ENCODE results near the gene SLC39A11. TPM values are rescaled to one million over a fixed set of nuclear protein-coding genes. Genes with fewer than 3 reads are reported as not detected.

The SLC39A11 gene
- total and polyA plus RNA-seq, 2 experiments from 2014 or later: 11.7 to 16.4 TPM

GRCh38 chr17:72846399-72846798 lies 246.1 kb downstream of the SLC39A11 start:
- no peak for DNase-seq
- Histone ChIP-seq H3K9me2 (ENCODE audit: insufficient read depth) (no peaks in the 10 kb centered on the region), H3K4me1 (ENCODE audit: insufficient read depth) (no peaks in the 10 kb centered on the region), H3K27ac (no peak overlapping the region), H3F3A (ENCODE audit: insufficient read depth) (no peaks in the 10 kb centered on the region), H2AFZ (no peak overlapping the region), H3K4me3 (no peak overlapping the region), H3K4me2 (ENCODE audit: unreplicated experiment) (no peak overlapping the region), H3K36me3 (ENCODE audit: low read depth) (no peaks in the 10 kb centered on the region), H3K79me2 (ENCODE audit: insufficient read depth) (no peaks in the 10 kb centered on the region), H3K9me3 (ENCODE audit: low read depth) (no peaks in the 10 kb centered on the region), H3K9ac (no peak overlapping the region), H4K20me1 (ENCODE audit: insufficient read depth) (no peaks in the 10 kb centered on the region), H3K27me3 (replicated peaks; ENCODE audit: insufficient read depth) (no peaks in the 10 kb centered on the region)
- TF ChIP-seq EZH2 (IDR thresholded peaks at IDR 0.05; ENCODE audit: insufficient read depth, poor library complexity, severe bottlenecking) (no peak), EZH2phosphoT487 (IDR thresholded peaks at IDR 0.05; ENCODE audit: insufficient read depth, low read depth) (no peak)
- in situ Hi-C loops (cut with MboI): no loop called here
- 96% methylated on average over 1 of the region's 1 CpG for WGBS, 2 experiments (ENCODE audit: low coverage in 1 of 2, low lambda C conversion rate in 2 of 2, missing lambda C conversion rate in 2 of 2)

- Histone ChIP-seq H4K20me1 (ENCODE audit: insufficient read depth) (no peaks in the 10 kb centered on the region), H3K27ac (no peak overlapping the region)
- in situ Hi-C loops (cut with MboI): no loop called here
Observed at GRCh38 chr17:72843591-72843990, 248.9 kb downstream of the SLC39A11 start.

GRCh38 chr17:72840019-72840418 lies 252.5 kb downstream of the SLC39A11 start:
- no peaks in the 10 kb centered on the region for H4K20me1 ChIP-seq (ENCODE audit: insufficient read depth)
- H3K27ac ChIP-seq: no peak overlapping the region
- 0 out of 2 replicates have a peak, but pooled peaks cover 4% of the 10 kb centered on the region for H3K36me3 ChIP-seq (ENCODE audit: low read depth)
- DNase-seq: no peak
- no peaks in the 10 kb centered on the region for H3K9me3 ChIP-seq (ENCODE audit: low read depth)
- no peaks in the 10 kb centered on the region for H3K27me3 ChIP-seq (replicated peaks; ENCODE audit: insufficient read depth)
- H3K4me3 ChIP-seq: no peak overlapping the region
- in situ Hi-C loops (cut with MboI): no loop called here
- H2AFZ ChIP-seq: no peak overlapping the region
- H3K4me1 ChIP-seq (ENCODE audit: insufficient read depth): no peaks in the 10 kb centered on the region
- H3K4me2 ChIP-seq (ENCODE audit: unreplicated experiment): no peak overlapping the region
- no peak for TF ChIP-seq EZH2phosphoT487 (IDR thresholded peaks at IDR 0.05; ENCODE audit: insufficient read depth, low read depth)
- TF ChIP-seq EZH2 (IDR thresholded peaks at IDR 0.05; ENCODE audit: insufficient read depth, poor library complexity, severe bottlenecking): no peak
- no peaks in the 10 kb centered on the region for H3K79me2 ChIP-seq (ENCODE audit: insufficient read depth)
- H3F3A ChIP-seq (ENCODE audit: insufficient read depth): no peaks in the 10 kb centered on the region
- H3K9me2 ChIP-seq (ENCODE audit: insufficient read depth): no peaks in the 10 kb centered on the region
- H3K9ac ChIP-seq: no peak overlapping the region

More at GRCh38 chr17:72843591-72843990, 248.9 kb downstream of the SLC39A11 start:
- Histone ChIP-seq H3K36me3 (ENCODE audit: low read depth) (0 out of 2 replicates have a peak, but pooled peaks cover 4% of the 10 kb centered on the region), H3K79me2 (ENCODE audit: insufficient read depth) (no peaks in the 10 kb centered on the region), H3K4me1 (ENCODE audit: insufficient read depth) (no peaks in the 10 kb centered on the region), H3K9me2 (ENCODE audit: insufficient read depth) (no peaks in the 10 kb centered on the region), H3F3A (ENCODE audit: insufficient read depth) (no peaks in the 10 kb centered on the region), H3K27me3 (replicated peaks; ENCODE audit: insufficient read depth) (no peaks in the 10 kb centered on the region), H3K9ac (no peak overlapping the region), H2AFZ (no peak overlapping the region), H3K9me3 (ENCODE audit: low read depth) (no peaks in the 10 kb centered on the region), H3K4me3 (no peak overlapping the region), H3K4me2 (ENCODE audit: unreplicated experiment) (no peak overlapping the region)
- DNase-seq: no peak
- 54 to 57% methylated on average over 6 of the region's 6 CpGs for WGBS, 2 experiments (ENCODE audit: low coverage in 1 of 2, low lambda C conversion rate in 2 of 2, missing lambda C conversion rate in 2 of 2)
- TF ChIP-seq EZH2phosphoT487 (IDR thresholded peaks at IDR 0.05; ENCODE audit: insufficient read depth, low read depth) (no peak), EZH2 (IDR thresholded peaks at IDR 0.05; ENCODE audit: insufficient read depth, poor library complexity, severe bottlenecking) (no peak)

- Histone ChIP-seq H3K4me1 (ENCODE audit: insufficient read depth) (no peaks in the 10 kb centered on the region), H3K9me2 (ENCODE audit: insufficient read depth) (no peaks in the 10 kb centered on the region), H3F3A (ENCODE audit: insufficient read depth) (no peaks in the 10 kb centered on the region), H3K9me3 (ENCODE audit: low read depth) (no peaks in the 10 kb centered on the region), H3K27ac (no peak overlapping the region), H3K79me2 (ENCODE audit: insufficient read depth) (no peaks in the 10 kb centered on the region), H3K4me2 (ENCODE audit: unreplicated experiment) (no peak overlapping the region), H3K27me3 (replicated peaks; ENCODE audit: insufficient read depth) (no peaks in the 10 kb centered on the region), H3K36me3 (ENCODE audit: low read depth) (0 out of 2 replicates have a peak, but pooled peaks cover 4% of the 10 kb centered on the region), H4K20me1 (ENCODE audit: insufficient read depth) (no peaks in the 10 kb centered on the region), H3K9ac (no peak overlapping the region), H2AFZ (no peak overlapping the region), H3K4me3 (no peak overlapping the region)
- DNase-seq: no peak
- 33 to 36% methylated on average over 2 of the region's 2 CpGs for WGBS, 2 experiments (ENCODE audit: low coverage in 1 of 2, low lambda C conversion rate in 2 of 2, missing lambda C conversion rate in 2 of 2)
- in situ Hi-C loops (cut with MboI): no loop called here
- TF ChIP-seq EZH2 (IDR thresholded peaks at IDR 0.05; ENCODE audit: insufficient read depth, poor library complexity, severe bottlenecking): no peak
- TF ChIP-seq EZH2phosphoT487 (IDR thresholded peaks at IDR 0.05; ENCODE audit: insufficient read depth, low read depth): no peak
Observed at GRCh38 chr17:72839131-72839725, 253.3 kb downstream of the SLC39A11 start.

Measured in GM23248 (cell line).